HepG2 (cell line): ENCODE results near the gene ATN1. TPM values are rescaled to one million over a fixed set of nuclear protein-coding genes. Genes with fewer than 3 reads are reported as not detected.

Experiments
- ATF1 ChIP-seq: IDR thresholded peaks from 2 replicates; pipeline ENCODE4 v1.6.1; 2016; ENCODE audit warnings: mild to moderate bottlenecking, control low read depth
- ATRX ChIP-seq: sonication (generic); formaldehyde crosslinking; IDR thresholded peaks from 2 replicates; pipeline ENCODE4 v1.4.0; 2020; ENCODE audit warnings: missing genetic modification reagents, borderline replicate concordance
- FOXK1 ChIP-seq: sonication (generic); formaldehyde crosslinking; IDR thresholded peaks from 2 replicates; pipeline ENCODE4 v1.4.0; 2020; ENCODE audit warnings: low read depth, missing genetic modification reagents, borderline replicate concordance
- JUNB ChIP-seq: sonication (generic); formaldehyde crosslinking; IDR thresholded peaks from 2 replicates; pipeline ENCODE4 v1.8.0; 2022; ENCODE audit warnings: missing genetic modification reagents, mild to moderate bottlenecking, borderline replicate concordance
- MEIS2 ChIP-seq: sonication (generic); formaldehyde crosslinking; IDR thresholded peaks from 2 replicates; pipeline ENCODE4 v1.9.0; 2021; ENCODE audit warnings: mild to moderate bottlenecking, missing genetic modification reagents
- NFIB ChIP-seq: sonication (generic); formaldehyde crosslinking; IDR thresholded peaks from 2 replicates; pipeline ENCODE4 v1.9.0; 2021; ENCODE audit warnings: missing genetic modification reagents, mild to moderate bottlenecking, borderline replicate concordance
- RFX3 ChIP-seq: IDR thresholded peaks from 2 replicates; pipeline ENCODE4 v1.6.1; 2016; ENCODE audit warnings: missing biosample characterization, missing genetic modification reagents
- SIN3A ChIP-seq: IDR thresholded peaks from 2 replicates; pipeline ENCODE4 v1.6.1; 2011; ENCODE audit warnings: low read depth, mild to moderate bottlenecking, control low read depth, low read length, borderline replicate concordance
- YY1 ChIP-seq: IDR thresholded peaks from 2 replicates; pipeline ENCODE4 v1.6.1; 2011; ENCODE audit warnings: low read length, low read depth, moderate library complexity, mild to moderate bottlenecking; ENCODE audit not compliant: insufficient read depth, insufficient replicate concordance
- ZIK1 ChIP-seq: sonication (generic); formaldehyde crosslinking; IDR thresholded peaks from 2 replicates; pipeline ENCODE4 v1.5.0; 2020; ENCODE audit warnings: mild to moderate bottlenecking, low read depth, missing genetic modification reagents, borderline replicate concordance
- ZKSCAN1 ChIP-seq: fragments of 150-350 bp; IDR thresholded peaks from 2 replicates; pipeline ENCODE4 v1.6.1; 2014; ENCODE audit warnings: low read length
- ZKSCAN8 ChIP-seq: IDR thresholded peaks from 2 replicates; pipeline ENCODE4 v1.6.1; 2016; ENCODE audit warnings: borderline replicate concordance, missing genetic modification reagents, missing compliant biosample characterization
- polyA plus RNA-seq, 8 experiments: library from polyadenylated mRNA; depleted of rRNA in 3 of 8; stranded (reverse) in 7 of 8; unstranded in 1 of 8; fragments of >200 nt; fragmentation: Illumina TruSeq in 4 of 8; extraction: Trizol in 4 of 8; gene quantifications; 2 replicates each; pipeline versions ENCODE4 v1.2.1 to v1.2.3, GENCODE V29; 2011 to 2016; ENCODE audit warnings: low read depth in 4 of 8, missing spikeins in 1 of 8, mixed read lengths in 1 of 8; ENCODE audit not compliant: insufficient read depth in 1 of 8
- total RNA-seq, 5 experiments: library from RNA; depleted of rRNA; stranded (reverse); fragments of >200 nt; fragmentation: Illumina TruSeq; extraction: Trizol; gene quantifications; 2 replicates each; pipeline ENCODE4 v1.2.3, GENCODE V29; 2016; ENCODE audit warnings: low read depth in 1 of 5
- TF ChIP-seq, protein P1 (sequence below): sonication (generic); formaldehyde crosslinking; IDR thresholded peaks from 2 replicates; pipeline ENCODE4 v1.8.1; 2023; ENCODE audit warnings: mild to moderate bottlenecking, moderate library complexity, missing genetic modification reagents
- TF ChIP-seq, protein P2 (sequence below): IDR thresholded peaks from 2 replicates; pipeline ENCODE4 v1.6.1; 2016; ENCODE audit warnings: low read depth, borderline replicate concordance
- TF ChIP-seq, protein P3 (sequence below): sonication (generic); formaldehyde crosslinking; IDR thresholded peaks from 2 replicates; pipeline ENCODE4 v1.4.0; 2020; ENCODE audit warnings: mild to moderate bottlenecking, missing genetic modification reagents
- TF ChIP-seq, protein P4 (sequence below): IDR thresholded peaks from 2 replicates; pipeline ENCODE4 v1.6.1; 2012; ENCODE audit warnings: low read length, improper control_type of control experiment
- TF ChIP-seq, protein P5 (sequence below): fragments of 450-650 bp; IDR thresholded peaks from 2 replicates; pipeline ENCODE4 v1.6.1; 2017; ENCODE audit warnings: mild to moderate bottlenecking

ATN1 gene
- total and polyA plus RNA-seq, 2 of the 13 experiments (the other 11 are each of a cell fraction or from before 2014, with no cell fraction given) = 2.1 to 8.6 TPM

DNA sequence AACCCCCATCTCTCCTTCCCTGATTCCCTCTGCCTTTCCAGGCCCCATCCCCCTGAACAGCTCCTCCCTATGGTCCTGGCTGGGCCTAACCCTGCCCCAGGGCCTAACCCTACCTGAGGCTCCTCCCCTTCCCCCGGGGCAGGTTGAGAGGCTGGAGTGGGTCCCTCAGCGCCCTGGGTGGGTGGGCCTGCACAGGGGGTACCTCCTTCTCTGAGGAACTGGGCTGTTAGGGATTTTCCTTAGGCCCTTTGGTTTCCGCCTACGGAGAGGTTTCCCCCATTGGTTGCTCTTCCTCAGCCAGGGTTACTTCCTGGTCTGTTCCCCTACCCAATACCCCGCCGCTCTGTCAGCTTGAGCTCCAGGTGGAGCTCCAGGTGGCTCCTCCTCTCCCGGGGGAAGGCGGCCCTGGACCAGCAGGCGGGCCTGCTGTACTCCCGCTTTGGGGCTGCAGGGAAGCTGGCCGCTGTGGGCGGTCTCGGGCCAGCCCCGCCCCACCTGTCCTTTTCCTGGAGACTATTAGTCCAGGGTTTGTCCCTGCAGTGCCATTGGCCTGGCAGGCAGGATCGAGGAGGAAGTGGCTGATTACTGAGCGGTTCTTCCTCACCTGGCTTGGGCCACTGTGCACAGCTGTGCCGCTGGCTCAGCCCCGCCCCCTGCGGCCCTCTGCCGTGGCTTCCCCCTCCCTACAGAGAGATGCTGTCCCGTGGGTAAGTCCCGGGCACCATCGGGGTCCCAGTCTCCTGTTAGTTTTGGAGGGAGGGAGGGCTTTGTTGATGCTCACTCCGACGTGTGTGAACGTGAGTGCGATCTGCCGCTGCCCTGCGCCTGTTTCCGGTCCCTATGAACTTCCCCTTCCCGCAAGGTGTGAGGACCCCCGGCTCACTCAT is 18.5 kb downstream of the ATN1 start (continued):
- TF ChIP-seq, protein P1, sequence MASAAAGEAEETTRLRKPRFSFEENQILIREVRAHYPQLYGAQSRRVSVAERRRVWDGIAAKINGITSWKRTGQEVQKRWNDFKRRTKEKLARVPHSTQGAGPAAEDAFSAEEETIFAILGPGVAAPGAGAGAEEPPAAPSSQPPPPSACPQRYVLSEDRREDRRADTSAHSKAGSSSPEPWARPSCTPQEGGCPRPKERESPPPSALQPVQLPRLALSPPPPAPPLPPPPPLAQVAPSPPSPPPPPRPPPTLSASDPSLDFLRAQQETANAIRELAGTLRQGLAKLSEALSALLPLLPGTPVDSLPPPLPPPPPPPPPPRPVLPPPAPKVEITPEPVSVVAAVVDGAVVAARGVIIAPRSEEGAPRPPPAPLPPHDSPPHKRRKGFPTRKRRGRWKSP (CRISPR knock-in tag) = peak; percentile 70; the same call in 1 of the 2 replicates
- TF ChIP-seq YY1 (peak; percentile 41), SIN3A (no peak; the same call in 1 of the 2 replicates), ATRX (no peak), JUNB (CRISPR knock-in tag) (no peak), FOXK1 (0 out of 2 replicates have a peak, but pooled peaks have one; percentile 34), MEIS2 (CRISPR knock-in tag) (peak; percentile 73), ATF1 (CRISPR knock-in tag) (no peak), RFX3 (CRISPR knock-in tag) (no peak), ZIK1 (no peak), NFIB (CRISPR knock-in tag) (no peak), ZKSCAN8 (0 out of 2 replicates have a peak, but pooled peaks have one; percentile 6), ZKSCAN1 (no peak)
- TF ChIP-seq, protein P2, sequence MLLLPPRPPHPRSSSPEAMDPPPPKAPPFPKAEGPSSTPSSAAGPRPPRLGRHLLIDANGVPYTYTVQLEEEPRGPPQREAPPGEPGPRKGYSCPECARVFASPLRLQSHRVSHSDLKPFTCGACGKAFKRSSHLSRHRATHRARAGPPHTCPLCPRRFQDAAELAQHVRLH = peak; percentile 87; the same call in 1 of the 2 replicates
- TF ChIP-seq, protein P3, sequence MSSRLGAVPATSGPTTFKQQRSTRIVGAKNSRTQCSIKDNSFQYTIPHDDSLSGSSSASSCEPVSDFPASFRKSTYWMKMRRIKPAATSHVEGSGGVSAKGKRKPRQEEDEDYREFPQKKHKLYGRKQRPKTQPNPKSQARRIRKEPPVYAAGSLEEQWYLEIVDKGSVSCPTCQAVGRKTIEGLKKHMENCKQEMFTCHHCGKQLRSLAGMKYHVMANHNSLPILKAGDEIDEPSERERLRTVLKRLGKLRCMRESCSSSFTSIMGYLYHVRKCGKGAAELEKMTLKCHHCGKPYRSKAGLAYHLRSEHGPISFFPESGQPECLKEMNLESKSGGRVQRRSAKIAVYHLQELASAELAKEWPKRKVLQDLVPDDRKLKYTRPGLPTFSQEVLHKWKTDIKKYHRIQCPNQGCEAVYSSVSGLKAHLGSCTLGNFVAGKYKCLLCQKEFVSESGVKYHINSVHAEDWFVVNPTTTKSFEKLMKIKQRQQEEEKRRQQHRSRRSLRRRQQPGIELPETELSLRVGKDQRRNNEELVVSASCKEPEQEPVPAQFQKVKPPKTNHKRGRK (CRISPR knock-in tag) = no peak
- TF ChIP-seq, protein P4, sequence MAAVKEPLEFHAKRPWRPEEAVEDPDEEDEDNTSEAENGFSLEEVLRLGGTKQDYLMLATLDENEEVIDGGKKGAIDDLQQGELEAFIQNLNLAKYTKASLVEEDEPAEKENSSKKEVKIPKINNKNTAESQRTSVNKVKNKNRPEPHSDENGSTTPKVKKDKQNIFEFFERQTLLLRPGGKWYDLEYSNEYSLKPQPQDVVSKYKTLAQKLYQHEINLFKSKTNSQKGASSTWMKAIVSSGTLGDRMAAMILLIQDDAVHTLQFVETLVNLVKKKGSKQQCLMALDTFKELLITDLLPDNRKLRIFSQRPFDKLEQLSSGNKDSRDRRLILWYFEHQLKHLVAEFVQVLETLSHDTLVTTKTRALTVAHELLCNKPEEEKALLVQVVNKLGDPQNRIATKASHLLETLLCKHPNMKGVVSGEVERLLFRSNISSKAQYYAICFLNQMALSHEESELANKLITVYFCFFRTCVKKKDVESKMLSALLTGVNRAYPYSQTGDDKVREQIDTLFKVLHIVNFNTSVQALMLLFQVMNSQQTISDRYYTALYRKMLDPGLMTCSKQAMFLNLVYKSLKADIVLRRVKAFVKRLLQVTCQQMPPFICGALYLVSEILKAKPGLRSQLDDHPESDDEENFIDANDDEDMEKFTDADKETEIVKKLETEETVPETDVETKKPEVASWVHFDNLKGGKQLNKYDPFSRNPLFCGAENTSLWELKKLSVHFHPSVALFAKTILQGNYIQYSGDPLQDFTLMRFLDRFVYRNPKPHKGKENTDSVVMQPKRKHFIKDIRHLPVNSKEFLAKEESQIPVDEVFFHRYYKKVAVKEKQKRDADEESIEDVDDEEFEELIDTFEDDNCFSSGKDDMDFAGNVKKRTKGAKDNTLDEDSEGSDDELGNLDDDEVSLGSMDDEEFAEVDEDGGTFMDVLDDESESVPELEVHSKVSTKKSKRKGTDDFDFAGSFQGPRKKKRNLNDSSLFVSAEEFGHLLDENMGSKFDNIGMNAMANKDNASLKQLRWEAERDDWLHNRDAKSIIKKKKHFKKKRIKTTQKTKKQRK = no peak
- TF ChIP-seq, protein P5, sequence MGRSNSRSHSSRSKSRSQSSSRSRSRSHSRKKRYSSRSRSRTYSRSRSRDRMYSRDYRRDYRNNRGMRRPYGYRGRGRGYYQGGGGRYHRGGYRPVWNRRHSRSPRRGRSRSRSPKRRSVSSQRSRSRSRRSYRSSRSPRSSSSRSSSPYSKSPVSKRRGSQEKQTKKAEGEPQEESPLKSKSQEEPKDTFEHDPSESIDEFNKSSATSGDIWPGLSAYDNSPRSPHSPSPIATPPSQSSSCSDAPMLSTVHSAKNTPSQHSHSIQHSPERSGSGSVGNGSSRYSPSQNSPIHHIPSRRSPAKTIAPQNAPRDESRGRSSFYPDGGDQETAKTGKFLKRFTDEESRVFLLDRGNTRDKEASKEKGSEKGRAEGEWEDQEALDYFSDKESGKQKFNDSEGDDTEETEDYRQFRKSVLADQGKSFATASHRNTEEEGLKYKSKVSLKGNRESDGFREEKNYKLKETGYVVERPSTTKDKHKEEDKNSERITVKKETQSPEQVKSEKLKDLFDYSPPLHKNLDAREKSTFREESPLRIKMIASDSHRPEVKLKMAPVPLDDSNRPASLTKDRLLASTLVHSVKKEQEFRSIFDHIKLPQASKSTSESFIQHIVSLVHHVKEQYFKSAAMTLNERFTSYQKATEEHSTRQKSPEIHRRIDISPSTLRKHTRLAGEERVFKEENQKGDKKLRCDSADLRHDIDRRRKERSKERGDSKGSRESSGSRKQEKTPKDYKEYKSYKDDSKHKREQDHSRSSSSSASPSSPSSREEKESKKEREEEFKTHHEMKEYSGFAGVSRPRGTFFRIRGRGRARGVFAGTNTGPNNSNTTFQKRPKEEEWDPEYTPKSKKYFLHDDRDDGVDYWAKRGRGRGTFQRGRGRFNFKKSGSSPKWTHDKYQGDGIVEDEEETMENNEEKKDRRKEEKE = no peak
